Omental fat pad (tissue), 4 donors: ENCODE data around the gene RNLS. TPM values are rescaled to one million over a fixed set of nuclear protein-coding genes. Genes with fewer than 3 reads are reported as not detected.
A peak's percentile ranks its signal among the peaks of the same experiment; 100 is the strongest.

Source experiments
- ATAC-seq: fragments of 150-250 bp; one replicate; pipeline ENCODE4 v1.9.1; 2016; ENCODE audit warnings: mild to moderate bottlenecking, moderate library complexity; ENCODE audit not compliant: low FRiP score
- DNase-seq: peaks from one replicate; pipeline ENCODE4 v3.0.0-alpha.2; 2019; ENCODE audit warnings: low spot score
- CTCF ChIP-seq, 3 donors: fragments of 450-650 bp; IDR thresholded peaks; one replicate each; pipeline ENCODE4 v1.5.1; 2016 to 2017; ENCODE audit warnings: antibody characterized with exemption in 3 of 3, mild to moderate bottlenecking in 3 of 3, moderate library complexity in 2 of 3
- total RNA-seq, 4 donors: library from RNA; depleted of rRNA; stranded (reverse); fragments of >200 nt; gene quantifications; one replicate each; pipeline ENCODE4 v1.1.0, GENCODE V29; 2016

The RNLS gene
- total RNA-seq, 4 donors from 2014 or later, result 13.3 to 24.7 (median 18.3) TPM

GRCh38 chr10:88526501-88527105 is 56.5 kb downstream of the RNLS start:
- DNase-seq (no peak), ATAC-seq (no peak)
- no peak for TF ChIP-seq CTCF (IDR thresholded peaks at IDR 0.05)

GRCh38 chr10:88525371-88526069 is 57.6 kb downstream of the RNLS start:
- TF ChIP-seq CTCF (IDR thresholded peaks at IDR 0.05), result no peak
- DNase-seq (no peak), ATAC-seq (peak; percentile 69)

GRCh38 chr10:88523739-88524400 is 59.2 kb downstream of the RNLS start:
- ATAC-seq (no peak), DNase-seq (no peak)
- TF ChIP-seq CTCF (IDR thresholded peaks at IDR 0.05), result no peak

GRCh38 chr10:88522715-88523114 is 60.4 kb downstream of the RNLS start:
- TF ChIP-seq CTCF (IDR thresholded peaks at IDR 0.05), result no peak
- DNase-seq, result no peak
- no peak for ATAC-seq

GRCh38 chr10:88521791-88522190 is 61.3 kb downstream of the RNLS start:
- TF ChIP-seq CTCF (IDR thresholded peaks at IDR 0.05), result no peak
- no peak for ATAC-seq
- no peak for DNase-seq

- TF ChIP-seq CTCF (IDR thresholded peaks at IDR 0.05), result no peak
- ATAC-seq (no peak), DNase-seq (no peak)
These were observed 67.9 kb downstream of the RNLS start for GRCh38 chr10:88515235-88515634.
